CD8-positive, alpha-beta memory T cell (primary cell): Measurements from ENCODE around the gene FCER1A. TPM values are rescaled to one million over a fixed set of nuclear protein-coding genes. Genes with fewer than 3 reads are reported as not detected.

Experiments
- CTCF ChIA-PET: fragments of 350-600 bp; sonication (Branson Sonifier 250); formaldehyde crosslinking; loops from one replicate; lab custom pipeline; 2021; ENCODE audit warnings: antibody characterized with exemption; lab: Charles Lee
- POLR2A ChIA-PET: fragments of 350-600 bp; sonication (Branson Sonifier 250); formaldehyde crosslinking; loops from one replicate; lab custom pipeline; 2021; ENCODE audit warnings: antibody characterized with exemption; lab: Charles Lee
- DNase-seq, 5 donors: peaks; one replicate each; pipeline versions ENCODE4 v3.0.0 to v3.0.0-alpha.2; 2020 to 2022; ENCODE audit warnings: mixed read lengths in 1 of 5
- H3K27ac ChIP-seq: one replicate; pipeline ENCODE4 v1.7.0; 2013; ENCODE audit warnings: low read depth, mild to moderate bottlenecking, low read length, moderate library complexity
- H3K27me3 ChIP-seq: 2 replicates; pipeline ENCODE4 v1.7.0; 2013; ENCODE audit warnings: low read length, mild to moderate bottlenecking; ENCODE audit not compliant: insufficient read depth, poor library complexity, severe bottlenecking
- H3K36me3 ChIP-seq: 2 replicates; pipeline ENCODE4 v1.7.0; 2013; ENCODE audit warnings: mild to moderate bottlenecking, low read length, moderate library complexity; ENCODE audit not compliant: insufficient read depth
- H3K4me1 ChIP-seq: 2 replicates; pipeline ENCODE4 v1.7.0; 2013; ENCODE audit warnings: mild to moderate bottlenecking, low read length, moderate library complexity; ENCODE audit not compliant: insufficient read depth
- H3K4me3 ChIP-seq: 2 replicates; pipeline ENCODE4 v1.7.0; 2013; ENCODE audit warnings: mild to moderate bottlenecking, low read length
- H3K9me3 ChIP-seq: 2 replicates; pipeline ENCODE4 v1.7.0; 2013; ENCODE audit warnings: mild to moderate bottlenecking, low read length
- H3K27ac Mint-ChIP-seq, 8 donors: one replicate each; pipeline ENCODE4 v1.8.0; 2020 to 2021; ENCODE audit warnings: mixed read lengths in 8 of 8, mild to moderate bottlenecking in 6 of 8, inconsistent platforms in 3 of 8, moderate library complexity in 3 of 8
- H3K27me3 Mint-ChIP-seq, 2 donors: one replicate each; pipeline ENCODE4 v1.8.0; 2020 to 2021; ENCODE audit warnings: mixed read lengths in 2 of 2, mild to moderate bottlenecking in 1 of 2, moderate library complexity in 1 of 2
- H3K36me3 Mint-ChIP-seq, 3 donors: one replicate each; pipeline ENCODE4 v1.8.0; 2020 to 2021; ENCODE audit warnings: mixed read lengths in 3 of 3, inconsistent platforms in 1 of 3, mild to moderate bottlenecking in 1 of 3
- H3K4me1 Mint-ChIP-seq, 3 donors: one replicate each; pipeline ENCODE4 v1.8.0; 2020 to 2021; ENCODE audit warnings: mixed read lengths in 3 of 3, inconsistent platforms in 1 of 3, mild to moderate bottlenecking in 1 of 3
- H3K4me3 Mint-ChIP-seq, 7 donors: one replicate each; pipeline ENCODE4 v1.8.0; 2020 to 2021; ENCODE audit warnings: mixed read lengths in 7 of 7, mild to moderate bottlenecking in 6 of 7, moderate library complexity in 4 of 7, inconsistent platforms in 2 of 7
- H3K9me3 Mint-ChIP-seq, 5 donors: one replicate each; pipeline ENCODE4 v1.8.0; 2020 to 2022; ENCODE audit warnings: mixed read lengths in 5 of 5, mild to moderate bottlenecking in 3 of 5, moderate library complexity in 2 of 5, inconsistent platforms in 1 of 5
- polyA plus RNA-seq: library from polyadenylated mRNA; unstranded; fragments of 300-500 nt; fragmentation: Illumina TruSeq; gene quantifications from one replicate; pipeline ENCODE4 v1.2.3, GENCODE V29; 2021
- total RNA-seq, 2 experiments: library from RNA; stranded (reverse); gene quantifications; one replicate each; pipeline ENCODE4 v1.2.3, GENCODE V29; 2021

FCER1A gene
- total and polyA plus RNA-seq, 3 experiments from 2014 or later = not detected

- Mint-ChIP-seq H3K4me3 (no peak overlapping the region), H3K4me1 (no peaks in the 10 kb centered on the region), H3K27ac (no peak overlapping the region), H3K36me3 (no peaks in the 10 kb centered on the region), H3K9me3 (no peaks in the 10 kb centered on the region), H3K27me3 (peaks cover 12 to 32% of the 10 kb centered on the region in 2 donors)
- H3K27ac ChIP-seq = no peak overlapping the region
- H3K9me3 ChIP-seq = no peaks in the 10 kb centered on the region
- DNase-seq = no peak
- H3K4me3 ChIP-seq = no peak overlapping the region
- H3K4me1 ChIP-seq = no peaks in the 10 kb centered on the region
- H3K36me3 ChIP-seq = no peaks in the 10 kb centered on the region
- H3K27me3 ChIP-seq = no peaks in the 10 kb centered on the region
- ChIA-PET CTCF (no interaction called here), POLR2A (no interaction called here)
Observed at GRCh38 chr1:159289060-159289459, 13.1 kb upstream of the FCER1A start.

GRCh38 chr1:159291424-159291823 is 10.7 kb upstream of the FCER1A start:
- H3K9me3 Mint-ChIP-seq = peaks cover 0 to 3% (median 0%) of the 10 kb centered on the region in 5 donors
- ChIA-PET CTCF (no interaction called here), POLR2A (no interaction called here)
- Histone ChIP-seq H3K36me3 (no peaks in the 10 kb centered on the region), H3K27me3 (no peaks in the 10 kb centered on the region), H3K4me1 (no peaks in the 10 kb centered on the region), H3K27ac (no peak overlapping the region), H3K9me3 (no peaks in the 10 kb centered on the region), H3K4me3 (no peak overlapping the region)
- no peak overlapping the region for H3K4me3 Mint-ChIP-seq
- no peaks in the 10 kb centered on the region for H3K4me1 Mint-ChIP-seq
- no peaks in the 10 kb centered on the region for H3K36me3 Mint-ChIP-seq
- no peak for DNase-seq
- peaks cover 8 to 28% of the 10 kb centered on the region in 2 donors for H3K27me3 Mint-ChIP-seq
- H3K27ac Mint-ChIP-seq = no peak overlapping the region

- ChIA-PET CTCF (no interaction called here), POLR2A (no interaction called here)
- Histone ChIP-seq H3K27me3 (peaks cover 6% of the 10 kb centered on the region), H3K4me3 (no peak overlapping the region), H3K27ac (no peak overlapping the region), H3K36me3 (no peaks in the 10 kb centered on the region), H3K9me3 (no peaks in the 10 kb centered on the region), H3K4me1 (no peaks in the 10 kb centered on the region)
- Mint-ChIP-seq H3K9me3 (peaks cover 0 to 3% (median 0%) of the 10 kb centered on the region in 5 donors), H3K4me1 (no peaks in the 10 kb centered on the region), H3K36me3 (no peaks in the 10 kb centered on the region), H3K27ac (no peak overlapping the region), H3K27me3 (peaks cover 5 to 24% of the 10 kb centered on the region in 2 donors), H3K4me3 (no peak overlapping the region)
- no peak for DNase-seq
Observed at GRCh38 chr1:159296706-159297375, 5.3 kb upstream of the FCER1A start.

DNA sequence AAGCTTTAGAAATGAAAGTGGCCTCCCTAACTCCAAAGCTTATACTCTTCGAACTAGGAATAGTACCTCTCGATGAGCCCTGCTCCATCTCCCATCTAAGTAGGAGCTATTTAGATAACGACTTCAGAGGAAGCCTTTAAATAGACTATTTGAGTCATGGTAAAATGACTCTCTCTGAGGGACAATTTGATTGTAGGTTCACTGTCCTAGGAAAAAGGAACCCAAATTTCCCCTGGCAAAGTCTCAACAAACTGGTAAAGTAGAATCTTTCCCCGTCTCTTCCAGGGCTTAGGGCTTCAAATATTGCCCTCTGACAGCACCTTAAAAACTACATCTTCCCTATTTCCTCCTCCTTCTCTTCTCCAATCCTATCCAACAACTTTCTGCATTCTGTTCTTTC is 2.0 kb upstream of the FCER1A start:
- Mint-ChIP-seq H3K9me3 (no peaks in the 10 kb centered on the region), H3K4me3 (no peak overlapping the region), H3K27me3 (peaks cover 13 to 33% of the 10 kb centered on the region in 2 donors), H3K27ac (no peak overlapping the region), H3K36me3 (no peaks in the 10 kb centered on the region), H3K4me1 (no peaks in the 10 kb centered on the region)
- ChIA-PET POLR2A (no interaction called here), CTCF (no interaction called here)
- Histone ChIP-seq H3K36me3 (no peaks in the 10 kb centered on the region), H3K9me3 (no peaks in the 10 kb centered on the region), H3K27me3 (peaks cover 6% of the 10 kb centered on the region), H3K4me3 (no peak overlapping the region), H3K27ac (no peak overlapping the region), H3K4me1 (no peaks in the 10 kb centered on the region)
- DNase-seq = no peak

- DNase-seq = no peak
- Histone ChIP-seq H3K4me1 (no peaks in the 10 kb centered on the region), H3K27me3 (no peaks in the 10 kb centered on the region), H3K4me3 (no peak overlapping the region), H3K9me3 (no peaks in the 10 kb centered on the region), H3K36me3 (no peaks in the 10 kb centered on the region), H3K27ac (no peak overlapping the region)
- no peaks in the 10 kb centered on the region for H3K9me3 Mint-ChIP-seq
- peaks cover 23 to 43% of the 10 kb centered on the region in 2 donors for H3K27me3 Mint-ChIP-seq
- no peaks in the 10 kb centered on the region for H3K36me3 Mint-ChIP-seq
- no peak overlapping the region for H3K27ac Mint-ChIP-seq
- ChIA-PET CTCF (no interaction called here), POLR2A (no interaction called here)
- no peak overlapping the region for H3K4me3 Mint-ChIP-seq
- H3K4me1 Mint-ChIP-seq = no peaks in the 10 kb centered on the region
Observed at GRCh38 chr1:159307346-159308020, 5.3 kb downstream of the FCER1A start.

DNA sequence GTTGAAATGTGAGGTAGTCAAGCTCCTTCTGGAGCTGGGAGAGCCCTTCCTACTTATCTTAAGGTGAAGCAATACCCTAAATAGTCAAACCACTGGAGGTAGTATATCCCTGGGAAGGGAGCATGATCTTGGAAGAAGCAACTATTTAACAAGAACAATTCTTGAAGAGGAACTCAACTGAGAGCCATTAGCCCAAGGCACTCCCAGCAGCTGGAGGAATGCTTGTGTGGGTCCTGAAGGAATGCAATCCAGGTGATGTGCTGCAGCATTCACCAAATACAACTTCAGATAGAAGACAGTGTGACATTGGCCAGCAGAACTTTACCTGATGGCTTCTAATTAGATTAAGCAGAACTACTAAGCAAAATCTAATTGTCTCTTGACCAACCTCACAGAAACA is 9.5 kb downstream of the FCER1A start:
- Mint-ChIP-seq H3K36me3 (no peaks in the 10 kb centered on the region), H3K9me3 (no peaks in the 10 kb centered on the region), H3K4me3 (no peak overlapping the region), H3K27ac (no peak overlapping the region), H3K4me1 (no peaks in the 10 kb centered on the region), H3K27me3 (peaks cover 11 to 41% of the 10 kb centered on the region in 2 donors)
- DNase-seq = no peak
- no peaks in the 10 kb centered on the region for H3K27me3 ChIP-seq
- ChIA-PET CTCF (no interaction called here), POLR2A (no interaction called here)
- no peak overlapping the region for H3K27ac ChIP-seq
- H3K36me3 ChIP-seq = no peaks in the 10 kb centered on the region
- no peaks in the 10 kb centered on the region for H3K4me1 ChIP-seq
- no peaks in the 10 kb centered on the region for H3K9me3 ChIP-seq
- no peak overlapping the region for H3K4me3 ChIP-seq

GRCh38 chr1:159315381-159315780 is 13.2 kb downstream of the FCER1A start:
- H3K4me1 Mint-ChIP-seq = no peaks in the 10 kb centered on the region
- peaks cover 5 to 49% of the 10 kb centered on the region in 2 donors for H3K27me3 Mint-ChIP-seq

GRCh38 chr1:159318784-159319551 is 16.8 kb downstream of the FCER1A start:
- H3K4me3 ChIP-seq = no peak overlapping the region
- H3K36me3 ChIP-seq = no peaks in the 10 kb centered on the region
- Mint-ChIP-seq H3K9me3 (peaks cover 0 to 5% (median 3%) of the 10 kb centered on the region in 5 donors), H3K27me3 (peaks cover 3 to 52% of the 10 kb centered on the region in 2 donors), H3K4me3 (no peak overlapping the region), H3K27ac (no peak overlapping the region), H3K36me3 (peaks cover 0 to 1% (median 0%) of the 10 kb centered on the region in 3 donors), H3K4me1 (no peaks in the 10 kb centered on the region)
- DNase-seq = no peak
- H3K27me3 ChIP-seq = no peaks in the 10 kb centered on the region
- ChIA-PET CTCF (no interaction called here), POLR2A (no interaction called here)
- H3K27ac ChIP-seq = no peak overlapping the region
- H3K4me1 ChIP-seq = no peaks in the 10 kb centered on the region
- no peaks in the 10 kb centered on the region for H3K9me3 ChIP-seq

More at GRCh38 chr1:159315381-159315780, 13.2 kb downstream of the FCER1A start:
- H3K27me3 ChIP-seq = no peaks in the 10 kb centered on the region
- no peaks in the 10 kb centered on the region for H3K36me3 ChIP-seq
- H3K9me3 ChIP-seq = no peaks in the 10 kb centered on the region
- no peaks in the 10 kb centered on the region for H3K4me1 ChIP-seq
- H3K4me3 ChIP-seq = no peak overlapping the region
- no peak overlapping the region for H3K27ac Mint-ChIP-seq
- CTCF ChIA-PET = no interaction called here
- no peak overlapping the region for H3K4me3 Mint-ChIP-seq
- POLR2A ChIA-PET = no interaction called here
- H3K9me3 Mint-ChIP-seq = no peaks in the 10 kb centered on the region
- no peaks in the 10 kb centered on the region for H3K36me3 Mint-ChIP-seq
- DNase-seq = no peak
- H3K27ac ChIP-seq = no peak overlapping the region
